ELR (cell line): ENCODE data around the gene CBARP.
A peak's percentile ranks its signal among the peaks of the same experiment; 100 is the strongest.

Experiments
- DNase-seq: peaks from one replicate; pipeline ENCODE4 v3.0.0-alpha.2; 2015; ENCODE audit warnings: low read depth

The CBARP gene

DNA sequence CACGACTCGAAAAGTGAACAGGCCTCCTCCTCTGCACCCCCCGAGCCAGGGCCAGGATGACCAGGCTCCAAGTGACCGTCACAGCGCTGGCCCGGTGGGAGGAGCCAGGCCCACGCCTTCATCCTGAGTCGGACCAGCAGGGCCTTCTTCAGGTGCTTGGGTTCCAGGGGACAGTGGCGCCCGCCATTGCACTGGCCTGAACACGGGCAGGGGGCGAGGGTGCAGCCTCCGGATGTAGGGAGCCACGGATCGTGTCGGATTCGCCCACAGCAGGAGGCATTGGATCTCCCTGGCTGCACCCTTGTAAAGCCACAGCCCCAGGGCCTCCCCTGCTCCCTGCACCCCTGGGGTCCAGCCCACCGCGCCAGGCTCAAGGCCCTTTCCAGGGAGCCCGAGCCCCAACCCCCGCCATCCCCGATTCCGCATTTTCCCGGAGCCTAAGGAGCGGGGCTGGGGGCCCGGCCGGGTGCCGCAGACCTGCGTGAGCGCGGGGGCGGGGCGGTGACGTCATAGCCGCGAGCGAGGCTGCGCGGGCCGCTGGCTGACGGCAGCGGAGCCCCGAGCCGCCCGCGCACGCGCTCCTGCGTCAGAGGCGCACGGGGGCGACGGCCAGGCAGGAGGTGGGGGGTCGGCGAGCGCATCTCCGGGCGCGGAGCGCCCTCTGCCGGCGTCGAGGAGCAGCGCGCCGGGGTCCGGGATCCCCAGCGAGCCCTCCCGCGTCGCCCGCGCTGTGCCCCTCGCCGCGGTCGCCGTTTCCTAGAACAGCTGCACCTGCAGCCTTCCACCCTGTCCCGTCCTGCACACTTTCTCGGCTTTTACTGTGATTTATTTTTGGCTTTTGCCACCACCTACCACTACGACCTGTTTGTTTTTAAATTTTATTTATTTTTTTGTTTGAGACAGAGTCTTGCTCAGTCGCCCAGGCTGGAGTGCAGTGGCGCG is 2.3 kb upstream of the CBARP start:
- peak; percentile 93 for DNase-seq

- no peak for DNase-seq
These were observed 1.6 kb upstream of the CBARP start for GRCh38 chr19:1239420-1239795.

DNA sequence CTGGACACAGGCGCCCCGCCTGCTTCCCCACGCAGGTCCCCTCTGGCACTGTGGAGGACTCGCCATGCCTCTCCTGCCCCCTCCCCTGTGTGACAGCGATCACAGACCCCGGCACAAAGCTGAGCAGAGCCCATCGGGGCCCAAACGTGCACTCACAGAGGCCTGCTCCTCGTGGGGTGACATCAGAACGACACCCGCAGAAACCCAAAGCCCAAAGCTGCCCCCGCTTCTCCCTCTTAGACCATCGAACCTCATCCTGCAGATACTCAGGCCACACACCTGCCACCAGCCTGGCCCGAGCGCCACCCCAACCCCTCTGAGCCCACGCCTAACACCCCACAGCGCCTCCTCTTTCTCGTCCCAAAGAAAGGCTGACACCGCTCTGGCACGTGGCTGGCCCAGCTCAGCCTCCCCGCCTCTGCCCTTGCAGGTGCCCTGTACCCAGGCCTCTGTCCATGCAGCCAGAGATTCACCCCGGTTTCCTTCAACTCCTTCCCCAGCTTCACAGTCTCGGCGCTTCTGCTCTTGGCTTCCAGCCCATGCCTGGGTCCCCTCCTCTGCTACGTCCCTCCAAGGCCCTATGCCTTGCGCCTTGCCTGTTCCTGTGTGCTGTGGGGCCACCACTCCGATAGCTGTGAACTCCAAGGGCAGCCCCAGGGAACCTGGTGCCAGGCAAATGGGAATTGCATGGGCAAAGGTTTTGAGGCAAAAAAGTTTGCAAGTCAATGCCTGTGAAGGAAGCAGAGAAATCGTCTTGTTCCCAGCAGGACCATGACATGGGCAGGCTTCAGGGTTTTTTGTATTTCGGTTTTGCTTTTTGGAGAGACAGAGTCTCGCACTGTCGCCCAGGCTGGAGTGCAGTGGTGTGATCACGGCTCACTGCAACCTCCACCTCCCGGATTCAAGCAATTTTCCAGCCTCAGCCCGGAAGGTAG is 831 bp upstream of the CBARP start:
- DNase-seq: no peak

DNA sequence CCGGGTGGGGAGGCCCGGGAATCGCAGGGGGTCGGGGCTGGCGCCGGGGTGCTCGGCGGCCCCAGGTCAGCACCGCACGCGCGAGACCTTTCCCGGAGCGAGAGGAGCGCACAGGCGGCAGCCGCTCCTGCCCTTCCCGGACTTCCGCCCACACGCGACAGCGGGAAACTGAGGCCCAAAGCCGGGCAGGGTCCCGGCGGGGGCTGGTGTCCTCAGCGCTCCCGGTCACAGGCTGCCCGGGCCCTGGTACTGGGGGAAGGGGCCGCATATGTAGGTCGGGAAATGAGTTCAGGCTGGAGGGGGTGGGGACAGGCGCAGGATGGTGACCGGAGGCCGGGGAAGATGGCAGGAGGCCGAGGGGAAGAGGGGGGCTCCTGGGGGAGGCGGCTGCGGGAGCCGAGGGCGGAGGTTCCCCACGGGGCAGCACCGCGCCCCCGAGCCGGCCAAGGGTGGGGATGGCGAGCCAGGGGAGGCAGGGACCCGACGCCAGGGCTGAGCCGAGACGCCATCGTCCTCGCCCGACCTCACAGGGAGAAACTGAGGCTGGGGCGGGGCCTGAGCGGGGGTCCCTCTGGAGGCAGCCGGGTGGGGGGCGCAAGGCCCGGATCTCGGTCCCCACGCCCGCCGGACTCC is 662 bp downstream of the CBARP start:
- peak; percentile 54 for DNase-seq

GRCh38 chr19:1236576-1236975 is 1.2 kb downstream of the CBARP start:
- DNase-seq: no peak

- peak; percentile 76 for DNase-seq
These were observed 1.9 kb downstream of the CBARP start for GRCh38 chr19:1235625-1236538.

DNA sequence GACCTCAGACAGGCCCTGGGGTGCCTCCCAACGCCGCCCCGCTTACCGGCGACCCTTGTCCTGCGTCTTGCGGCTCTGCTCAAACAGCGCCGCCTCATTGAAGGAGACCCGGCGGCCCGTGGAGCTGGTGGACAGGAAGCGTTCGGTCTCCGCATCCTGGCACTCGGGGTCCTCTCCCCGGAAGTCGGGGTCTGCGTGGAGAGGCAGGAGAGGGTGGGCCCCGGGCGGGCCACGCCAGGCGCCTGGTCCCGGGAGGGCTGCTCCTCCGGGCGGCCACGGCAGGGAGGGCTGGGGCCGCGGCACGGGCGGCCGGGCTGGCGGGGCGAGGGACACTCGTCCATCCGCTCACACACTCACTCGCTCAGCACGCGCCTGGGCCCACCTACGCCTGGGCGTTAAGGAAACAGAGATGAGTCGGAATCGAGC is 2.8 kb downstream of the CBARP start:
- DNase-seq: no peak

DNA sequence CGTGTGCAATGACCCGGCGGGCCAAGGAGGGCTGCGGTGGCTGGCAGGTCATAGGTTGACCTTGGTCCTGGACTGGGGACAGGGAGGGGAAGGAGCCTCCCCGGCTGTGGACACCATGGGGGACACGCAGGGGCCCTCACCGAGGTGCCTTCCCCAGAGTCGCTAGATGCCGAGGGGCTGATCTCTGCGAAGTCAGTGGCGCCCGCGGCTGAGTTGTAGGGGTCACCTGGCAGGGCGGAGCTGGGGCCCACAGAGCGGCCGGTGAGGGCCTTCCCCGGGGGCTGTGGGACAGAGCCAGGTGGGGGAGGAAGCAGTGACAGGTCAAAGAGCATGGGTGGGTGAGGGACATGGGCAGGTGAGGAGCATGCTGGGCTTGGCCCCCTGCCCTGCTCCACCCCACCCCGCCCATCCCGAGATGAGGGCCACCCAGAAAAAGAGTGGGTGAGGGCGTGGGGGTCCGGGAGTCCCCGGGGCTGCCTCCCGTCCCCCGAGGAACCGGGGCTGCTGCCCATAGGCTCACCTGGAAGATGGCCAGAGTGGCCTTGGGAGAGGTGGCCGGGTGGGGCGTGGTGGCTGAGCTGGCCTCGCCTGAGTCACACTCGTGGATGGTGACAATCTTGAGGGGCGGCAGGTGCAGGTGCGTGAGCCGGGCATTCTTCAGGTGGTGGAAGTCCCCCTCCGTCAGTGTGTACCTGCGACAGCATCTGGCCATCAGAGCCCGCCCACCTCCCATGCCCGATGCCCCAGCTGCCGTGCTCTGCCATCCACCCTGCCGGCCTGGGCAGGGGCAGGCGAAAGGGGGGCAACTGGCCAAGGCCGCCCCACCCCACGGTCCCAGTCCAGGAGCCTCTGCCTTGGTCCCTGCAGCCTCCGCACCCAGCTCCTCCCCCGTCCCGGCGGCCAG is 3.5 kb downstream of the CBARP start:
- no peak for DNase-seq

DNA sequence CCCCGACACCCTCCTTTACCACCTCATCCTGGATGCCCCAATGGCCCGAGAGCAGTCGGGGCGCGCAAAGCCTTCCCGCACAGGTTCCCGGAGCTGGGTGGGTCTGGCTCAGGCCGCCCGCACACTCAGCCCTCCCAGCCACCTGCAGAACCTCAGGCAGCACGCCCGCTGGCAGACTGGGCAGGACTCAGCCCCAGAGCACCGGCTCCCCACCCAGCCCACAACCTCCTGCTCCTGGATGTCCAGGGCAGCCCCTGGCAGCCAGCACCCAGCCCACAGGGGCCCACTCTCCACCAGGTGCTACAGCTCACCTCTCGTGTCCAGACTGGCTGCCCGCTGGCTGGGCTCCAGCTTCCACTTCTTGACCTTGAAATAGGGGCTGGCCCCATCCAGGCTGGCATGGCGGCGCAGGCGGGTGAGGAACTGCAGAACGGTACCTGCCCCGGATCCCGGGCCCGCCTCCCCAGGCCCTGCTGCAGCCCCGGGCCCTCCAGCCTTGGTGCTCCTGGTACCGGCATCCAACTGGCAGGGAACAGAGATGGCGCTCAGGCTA is 4.6 kb downstream of the CBARP start:
- no peak for DNase-seq

DNA sequence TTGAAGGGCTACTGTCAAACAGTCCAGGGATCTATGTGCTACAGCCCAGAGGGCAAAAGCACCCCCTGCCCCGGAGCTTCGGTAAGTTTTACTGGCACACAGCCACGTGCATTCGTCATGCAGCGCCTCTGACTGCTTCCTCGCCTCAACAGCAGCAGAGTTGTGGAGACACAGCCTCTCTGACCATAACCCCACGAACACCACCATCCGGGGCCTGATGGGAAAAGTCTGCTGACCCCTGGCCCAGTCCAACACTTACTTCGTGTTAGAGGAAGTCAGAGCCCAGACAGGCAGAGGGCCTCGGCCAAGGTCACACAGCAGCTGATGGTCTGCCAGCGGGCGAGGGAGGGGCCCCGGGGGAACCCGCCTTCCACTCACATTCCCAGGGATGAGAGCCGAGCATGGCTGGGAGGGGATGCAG is 5.1 kb downstream of the CBARP start:
- peak; percentile 64 for DNase-seq

DNA sequence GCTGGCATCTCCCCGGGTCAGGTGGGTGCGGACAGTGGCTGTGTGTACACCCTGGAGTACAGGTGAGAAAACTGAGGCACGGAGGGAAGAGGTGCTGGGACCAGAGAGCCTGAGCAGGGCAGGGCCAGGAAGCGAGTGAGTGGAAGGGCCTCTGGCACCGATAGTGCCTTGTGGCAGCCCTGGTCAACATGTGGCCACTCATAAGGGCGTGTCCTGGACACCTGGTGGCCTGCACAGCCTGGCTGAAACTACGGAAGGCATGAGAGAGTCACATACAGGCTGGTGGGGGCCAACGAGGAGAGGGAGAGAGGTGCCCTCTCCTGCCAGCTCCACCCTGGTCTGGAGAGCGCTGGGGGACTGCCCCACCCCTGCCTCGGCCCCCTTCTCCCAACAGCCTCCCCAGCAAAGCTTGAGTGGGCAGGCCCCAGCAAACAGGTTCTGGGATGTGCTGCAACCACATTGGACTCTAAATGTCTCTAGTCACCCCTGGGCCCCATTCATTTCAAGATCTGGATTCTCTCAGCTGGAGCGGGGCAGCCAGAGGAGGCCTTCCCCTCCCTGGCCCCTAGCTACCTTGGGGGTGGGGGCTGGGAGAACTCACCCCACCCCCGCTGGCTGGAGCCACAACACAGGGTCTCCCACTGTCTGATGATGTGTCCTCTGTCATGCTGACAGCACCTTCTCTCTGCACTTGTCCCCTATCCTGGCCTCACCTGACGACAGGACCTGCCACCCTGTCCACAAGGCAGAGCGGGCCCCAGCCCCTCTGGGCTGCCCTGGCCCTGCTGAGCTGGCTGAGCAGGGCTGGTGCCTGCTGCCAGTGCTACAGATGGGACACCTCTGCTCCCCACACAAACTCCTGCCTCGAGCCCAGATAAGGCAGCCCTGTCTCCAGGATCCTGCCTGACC is 5.8 kb downstream of the CBARP start:
- no peak for DNase-seq

- no peak for DNase-seq
These were observed 6.9 kb downstream of the CBARP start for GRCh38 chr19:1230783-1231489.

DNA sequence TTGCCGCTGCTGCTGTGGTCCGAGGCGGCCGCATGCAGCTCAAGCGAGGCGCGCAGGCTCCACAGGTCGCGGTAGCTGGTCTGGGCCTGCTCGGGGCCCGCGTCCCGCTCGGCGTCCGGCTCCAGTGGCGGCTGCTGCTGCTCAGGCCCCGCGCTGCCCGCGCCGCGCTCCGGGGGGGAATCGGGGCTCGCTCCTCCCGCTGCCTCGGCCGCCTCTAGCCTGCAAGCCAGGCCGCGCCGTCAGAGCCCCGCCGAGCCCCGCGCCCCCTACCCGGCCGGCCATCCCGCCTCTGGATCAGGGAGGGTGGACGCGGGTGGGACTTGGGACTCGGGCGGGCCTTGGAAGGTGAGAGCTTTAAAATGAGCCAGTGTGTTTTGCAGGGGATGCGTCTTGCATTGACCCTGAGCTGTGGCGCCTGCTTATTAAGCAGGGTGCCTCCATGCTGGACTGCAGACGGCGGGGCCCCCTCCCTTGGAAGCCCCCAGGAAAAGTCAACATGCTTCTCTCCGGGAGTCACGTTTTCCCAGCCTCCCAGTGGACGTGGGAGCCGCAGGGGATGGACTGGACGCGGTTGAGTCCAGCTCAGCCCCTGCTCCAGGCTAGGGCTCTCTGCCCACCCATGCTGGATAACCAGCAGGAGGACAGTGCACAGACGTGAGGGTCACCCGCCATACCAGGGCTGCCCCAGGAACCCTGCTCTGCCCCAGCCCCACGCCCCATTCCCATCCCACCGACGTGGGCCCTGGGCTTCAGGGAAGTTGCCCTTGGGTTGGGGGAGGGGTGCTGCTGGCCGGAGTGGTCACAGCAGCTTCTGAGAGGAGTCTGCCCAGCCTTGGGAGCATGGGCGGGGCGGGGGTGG is 7.7 kb downstream of the CBARP start:
- DNase-seq: no peak

GRCh38 chr19:1229056-1229923 is 8.5 kb downstream of the CBARP start:
- no peak for DNase-seq

GRCh38 chr19:1228161-1228957 is 9.4 kb downstream of the CBARP start:
- no peak for DNase-seq
